Heart right ventricle (tissue), 16 donors: ENCODE data around the gene PTPRM. TPM values are rescaled to one million over a fixed set of nuclear protein-coding genes. Genes with fewer than 3 reads are reported as not detected.
A peak's percentile ranks its signal among the peaks of the same experiment; 100 is the strongest.

Experiments
- ATAC-seq, 8 donors: fragments of 200-7000 bp; cut with Tn5 transposase; one replicate each; pipeline ENCODE4 v1.9.1; 2020; ENCODE audit warnings: mild to moderate bottlenecking in 8 of 8, moderate library complexity in 8 of 8, moderate number of reproducible peaks in 1 of 8
- DNase-seq, 2 donors: peaks; one replicate each; pipeline ENCODE4 v3.0.0-alpha.2; 2020
- H3K27ac ChIP-seq, 10 donors: fragments of 200-600 bp; sonication (generic) in 2 of 10; one replicate each; pipeline versions ENCODE4 v1.5.0 to v1.8.0; 2020 to 2022; ENCODE audit warnings: mild to moderate bottlenecking in 3 of 10
- H3K27me3 ChIP-seq, 7 donors: fragments of 200-600 bp; one replicate each; pipeline ENCODE4 v1.8.0; 2021 to 2022; ENCODE audit warnings: mild to moderate bottlenecking in 2 of 7
- H3K36me3 ChIP-seq, 9 donors: fragments of 200-600 bp; sonication (generic) in 1 of 9; one replicate each; pipeline versions ENCODE4 v1.5.0 to v1.8.0; 2020 to 2022; ENCODE audit warnings: mild to moderate bottlenecking in 2 of 9
- H3K4me1 ChIP-seq, 9 donors: fragments of 200-600 bp; sonication (generic) in 1 of 9; one replicate each; pipeline versions ENCODE4 v1.5.0 to v1.8.0; 2020 to 2022; ENCODE audit warnings: mild to moderate bottlenecking in 4 of 9
- H3K4me3 ChIP-seq, 10 donors: fragments of 200-600 bp; sonication (generic) in 2 of 10; one replicate each; pipeline versions ENCODE4 v1.5.0 to v1.8.0; 2020 to 2022; ENCODE audit warnings: mild to moderate bottlenecking in 7 of 10, moderate library complexity in 2 of 10
- H3K9me3 ChIP-seq, 11 donors: fragments of 200-600 bp in 10 of 11; sonication (generic) in 2 of 11; one replicate each; pipeline versions ENCODE4 v1.5.0 to v1.8.0; 2013 to 2022; ENCODE audit warnings: mild to moderate bottlenecking in 2 of 11, control low read depth in 1 of 11, moderate library complexity in 1 of 11
- WGBS, 2 donors: extraction: QIAGEN DNeasy Blood & Tissue Kit; methylation state at CpG; one replicate each; pipeline ENCODE4 v1.1.7; 2013; ENCODE audit warnings: inconsistent platforms in 1 of 2; 5-methylcytosine and 5-hydroxymethylcytosine counted together
- intact Hi-C, 10 donors: fragments of 100-400 bp; cut with DNase I; formaldehyde crosslinking; loops; one replicate each; pipeline versions ENCODE4 v1.11.1 to v1.14.2; 2022
- polyA plus RNA-seq, 2 donors: library from polyadenylated mRNA; stranded (reverse); fragments of 200-250 nt; gene quantifications; one replicate each; pipeline ENCODE4 v1.2.3, GENCODE V29; 2013
- total RNA-seq, 10 donors: library from RNA; stranded (reverse); fragmentation: NEBNext Ultra II Directional in 3 of 10; extraction: Animal tissue kit (Norgen Biotek cat#: 25700) in 3 of 10; gene quantifications; one replicate each; pipeline versions ENCODE4 v1.2.1 to v1.2.4, GENCODE V29; 2021 to 2023
- TF ChIP-seq, protein P1 (sequence below), 9 donors: fragments of 200-600 bp; sonication (generic) in 2 of 9; IDR thresholded peaks; one replicate each; pipeline versions ENCODE4 v1.5.0 to v1.8.0; 2021 to 2022; ENCODE audit warnings: antibody characterized with exemption in 9 of 9, mild to moderate bottlenecking in 5 of 9, moderate library complexity in 1 of 9
- donor health status: Arrhythmogenic right ventricular cardiomyopathy.
- donor health status: ischemic (EF 13 %, LVEDD 7.1; RV severe dilation, severe dysfunction).
- donor health status: healthy with polysubstance abuse.
- donor health status: DM: no; HTN: yes; CAD: no.
- donor health status: DM: no; HTN: no; CAD: no.
- donor health status: ischemic (EF 25% LVEDD 6.9; RV normal size, moderate dysfunction).
- donor health status: ischemic (EF 25% LVEDD 5.7; RV mildly dilated, moderate dysfunction).
- donor health status: healthy.
- donor health status: DM: yes; HTN: yes; CAD: no.
- donor health status: Ischemic cardiomyopathy.
- donor health status: ischemic (EF 35%, LVEDD 5.7; RV mildly dilated, moderate dysfunction).
- donor health status: nonischemic (EF 11% LVEDD 7.7; RV severe dilation, severe dysfunction).
- donor health status: DM: yes; HTN: yes; CAD: no.
- donor health status: PGD.
- donor health status: ischemic (EF 29% LVEDD 5.4; RV normal size, mild dysfunction).
- donor health status: nonischemic (EF 23%, LVEDD 6.1; RV moderate dilation, normal function).

PTPRM gene
- total and polyA plus RNA-seq, 12 donors = 81.7 to 170 (median 132) TPM

GRCh38 chr18:7598167-7599047 is 31.3 kb downstream of the PTPRM start:
- WGBS, 2 donors = 82 to 87% methylated on average over 7 of the region's 7 CpGs
- DNase-seq (no peak), ATAC-seq (peak in 1 of 8 donors; percentile 39)
- intact Hi-C loops = no loop called here
- Histone ChIP-seq H3K27me3 (no peaks in the 10 kb centered on the region), H3K27ac (no peak overlapping the region), H3K4me1 (peaks cover 9 to 98% (median 65%) of the 10 kb centered on the region in 9 donors), H3K9me3 (no peaks in the 10 kb centered on the region), H3K4me3 (no peak overlapping the region), H3K36me3 (no peaks in the 10 kb centered on the region)
- TF ChIP-seq, protein P1, sequence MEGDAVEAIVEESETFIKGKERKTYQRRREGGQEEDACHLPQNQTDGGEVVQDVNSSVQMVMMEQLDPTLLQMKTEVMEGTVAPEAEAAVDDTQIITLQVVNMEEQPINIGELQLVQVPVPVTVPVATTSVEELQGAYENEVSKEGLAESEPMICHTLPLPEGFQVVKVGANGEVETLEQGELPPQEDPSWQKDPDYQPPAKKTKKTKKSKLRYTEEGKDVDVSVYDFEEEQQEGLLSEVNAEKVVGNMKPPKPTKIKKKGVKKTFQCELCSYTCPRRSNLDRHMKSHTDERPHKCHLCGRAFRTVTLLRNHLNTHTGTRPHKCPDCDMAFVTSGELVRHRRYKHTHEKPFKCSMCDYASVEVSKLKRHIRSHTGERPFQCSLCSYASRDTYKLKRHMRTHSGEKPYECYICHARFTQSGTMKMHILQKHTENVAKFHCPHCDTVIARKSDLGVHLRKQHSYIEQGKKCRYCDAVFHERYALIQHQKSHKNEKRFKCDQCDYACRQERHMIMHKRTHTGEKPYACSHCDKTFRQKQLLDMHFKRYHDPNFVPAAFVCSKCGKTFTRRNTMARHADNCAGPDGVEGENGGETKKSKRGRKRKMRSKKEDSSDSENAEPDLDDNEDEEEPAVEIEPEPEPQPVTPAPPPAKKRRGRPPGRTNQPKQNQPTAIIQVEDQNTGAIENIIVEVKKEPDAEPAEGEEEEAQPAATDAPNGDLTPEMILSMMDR (IDR thresholded peaks at IDR 0.05) = no peak

- DNase-seq (no peak), ATAC-seq (peak in 4 of 8 donors; percentile 6 to 38 (median 30))
- no peaks in the 10 kb centered on the region for H3K9me3 ChIP-seq
- TF ChIP-seq, protein P1 (IDR thresholded peaks at IDR 0.05) = no peak
- peaks cover 9 to 99% (median 74%) of the 10 kb centered on the region in 9 donors for H3K4me1 ChIP-seq
- peak overlapping the region in 2 of 10 donors; percentile 35 to 41 for H3K27ac ChIP-seq
- no peaks in the 10 kb centered on the region for H3K36me3 ChIP-seq
- H3K27me3 ChIP-seq = no peaks in the 10 kb centered on the region
- 77 to 86% methylated on average over 6 of the region's 6 CpGs for WGBS, 2 donors
- intact Hi-C loops = no loop called here
- H3K4me3 ChIP-seq = no peak overlapping the region
Measured at GRCh38 chr18:7600036-7600435, 32.9 kb downstream of the PTPRM start.

GRCh38 chr18:7600528-7601245 is 33.6 kb downstream of the PTPRM start:
- Histone ChIP-seq H3K4me3 (no peak overlapping the region), H3K36me3 (no peaks in the 10 kb centered on the region), H3K27ac (peak overlapping the region in 3 of 10 donors; percentile 7 to 41 (median 35)), H3K4me1 (peaks cover 9 to 99% (median 74%) of the 10 kb centered on the region in 9 donors), H3K27me3 (no peaks in the 10 kb centered on the region), H3K9me3 (no peaks in the 10 kb centered on the region)
- intact Hi-C loops = no loop called here
- 81 to 92% methylated on average over 13 of the region's 13 CpGs for WGBS, 2 donors
- DNase-seq = no peak
- TF ChIP-seq, protein P1 (IDR thresholded peaks at IDR 0.05) = no peak
- ATAC-seq = peak in 6 of 8 donors; percentile 23 to 78 (median 45)

GRCh38 chr18:7601246-7601615 is 34.1 kb downstream of the PTPRM start:
- no peak overlapping the region for H3K4me3 ChIP-seq
- ATAC-seq (peak in 5 of 8 donors; percentile 28 to 44 (median 31)), DNase-seq (no peak)
- H3K27ac ChIP-seq = peak overlapping the region in 2 of 10 donors; percentile 7 to 35
- no peaks in the 10 kb centered on the region for H3K9me3 ChIP-seq
- intact Hi-C loops = no loop called here
- H3K4me1 ChIP-seq = peaks cover 6 to 99% (median 74%) of the 10 kb centered on the region in 9 donors
- TF ChIP-seq, protein P1 (IDR thresholded peaks at IDR 0.05) = peak in 1 of 9 donors; percentile 15
- WGBS, 2 donors = 69 to 75% methylated on average over 6 of the region's 6 CpGs
- H3K27me3 ChIP-seq = no peaks in the 10 kb centered on the region
- H3K36me3 ChIP-seq = no peaks in the 10 kb centered on the region
